OCI-LY1 (cell line): ENCODE measurements around the gene ASCC2.

Source experiments
- EZH2 ChIP-seq: fragments of 200-600 bp; sonication (generic), shearing (Covaris generic); IDR thresholded peaks from 2 replicates; pipeline ENCODE4 v1.8.0; 2017; ENCODE audit warnings: borderline replicate concordance, mixed run types, mild to moderate bottlenecking, antibody characterized with exemption, low read length, moderate library complexity, mixed read lengths
- TF ChIP-seq, protein P1 (sequence below): fragments of 200-600 bp; sonication (generic), shearing (Covaris generic); IDR thresholded peaks from 2 replicates; pipeline ENCODE4 v1.5.1; 2017; ENCODE audit warnings: mild to moderate bottlenecking, antibody characterized with exemption, low read length, moderate library complexity, mixed read lengths

DNA sequence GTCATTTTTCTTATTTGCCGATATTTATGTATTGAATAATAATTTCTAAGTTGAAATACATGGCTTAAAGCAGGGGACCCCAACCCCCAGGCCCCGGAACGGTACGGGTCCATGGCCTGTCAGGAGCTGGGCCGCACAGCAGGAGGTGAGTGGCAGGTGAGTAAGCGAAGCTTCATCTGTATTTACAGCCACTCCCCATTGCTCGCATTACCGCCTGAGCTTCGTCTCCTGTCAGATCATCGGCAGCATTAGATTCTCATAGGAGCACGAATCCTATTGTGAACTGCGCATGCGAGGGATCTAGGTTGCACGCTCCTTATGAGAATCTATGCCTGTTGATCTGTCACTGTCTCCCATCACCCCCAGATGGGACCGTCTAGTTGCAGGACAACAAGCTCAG lies 75.8 kb downstream of the ASCC2 start:
- TF ChIP-seq, protein P1, sequence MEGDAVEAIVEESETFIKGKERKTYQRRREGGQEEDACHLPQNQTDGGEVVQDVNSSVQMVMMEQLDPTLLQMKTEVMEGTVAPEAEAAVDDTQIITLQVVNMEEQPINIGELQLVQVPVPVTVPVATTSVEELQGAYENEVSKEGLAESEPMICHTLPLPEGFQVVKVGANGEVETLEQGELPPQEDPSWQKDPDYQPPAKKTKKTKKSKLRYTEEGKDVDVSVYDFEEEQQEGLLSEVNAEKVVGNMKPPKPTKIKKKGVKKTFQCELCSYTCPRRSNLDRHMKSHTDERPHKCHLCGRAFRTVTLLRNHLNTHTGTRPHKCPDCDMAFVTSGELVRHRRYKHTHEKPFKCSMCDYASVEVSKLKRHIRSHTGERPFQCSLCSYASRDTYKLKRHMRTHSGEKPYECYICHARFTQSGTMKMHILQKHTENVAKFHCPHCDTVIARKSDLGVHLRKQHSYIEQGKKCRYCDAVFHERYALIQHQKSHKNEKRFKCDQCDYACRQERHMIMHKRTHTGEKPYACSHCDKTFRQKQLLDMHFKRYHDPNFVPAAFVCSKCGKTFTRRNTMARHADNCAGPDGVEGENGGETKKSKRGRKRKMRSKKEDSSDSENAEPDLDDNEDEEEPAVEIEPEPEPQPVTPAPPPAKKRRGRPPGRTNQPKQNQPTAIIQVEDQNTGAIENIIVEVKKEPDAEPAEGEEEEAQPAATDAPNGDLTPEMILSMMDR = no peak
- no peak for TF ChIP-seq EZH2
